NCI-H69 (cell line): ENCODE data around the gene ANP32B.
"Not testable (repeated sequence)": the region's sequence is repeated elsewhere in the genome, so short reads cannot be mapped to it uniquely, and the experiment has no call there.

Experiments
- DNase-seq: peaks from one replicate; lab custom pipeline; 2025; lab: John Stamatoyannopoulos, UW

The ANP32B gene

GRCh38 chr9:97982683-97983588 is at the start of gene ANP32B:
ANP32B (plus strand) TSS chr9:97983341; CDS start chr9:97983556, 215 bp downstream.
- peak; percentile 99 for DNase-seq

GRCh38 chr9:97934321-97935115 is 48.6 kb upstream of the ANP32B start:
- peak; percentile 99 for DNase-seq

- peak; percentile 81 for DNase-seq
These were observed 47.9 kb upstream of the ANP32B start for GRCh38 chr9:97935276-97935675.

GRCh38 chr9:97936998-97937397 is 46.1 kb upstream of the ANP32B start:
- no peak for DNase-seq

GRCh38 chr9:97938081-97938644 is 45.0 kb upstream of the ANP32B start, which contains the start of gene HEMGN:
HEMGN (minus strand) TSS chr9:97938172; CDS start chr9:97938136, 36 bp downstream.
- DNase-seq: no peak

- DNase-seq: no peak
These were observed 42.9 kb upstream of the ANP32B start for GRCh38 chr9:97940233-97940632.

GRCh38 chr9:97940741-97941140 is 42.4 kb upstream of the ANP32B start:
- no peak for DNase-seq

- no peak for DNase-seq
These were observed 41.8 kb upstream of the ANP32B start for GRCh38 chr9:97941323-97941722.

- no peak for DNase-seq
These were observed 39.8 kb upstream of the ANP32B start for GRCh38 chr9:97943308-97943855.

- no peak for DNase-seq
These were observed 38.5 kb upstream of the ANP32B start for GRCh38 chr9:97944612-97945011.

- not testable (repeated sequence) for DNase-seq
These were observed 37.7 kb upstream of the ANP32B start for GRCh38 chr9:97945470-97945869.

GRCh38 chr9:97947094-97947493 is 36.0 kb upstream of the ANP32B start:
- not testable (repeated sequence) for DNase-seq

- DNase-seq: peak; percentile 86
These were observed 32.3 kb upstream of the ANP32B start for GRCh38 chr9:97950873-97951272.

GRCh38 chr9:97954550-97954989 is 28.6 kb upstream of the ANP32B start:
- DNase-seq: peak; percentile 88

GRCh38 chr9:97956331-97956730 is 26.8 kb upstream of the ANP32B start:
- DNase-seq: no peak

GRCh38 chr9:97958812-97959511 is 24.2 kb upstream of the ANP32B start:
- no peak for DNase-seq

- DNase-seq: no peak
These were observed 23.6 kb upstream of the ANP32B start for GRCh38 chr9:97959585-97959984.

GRCh38 chr9:97960678-97961328 is 22.3 kb upstream of the ANP32B start:
- not testable (repeated sequence) for DNase-seq

GRCh38 chr9:97961361-97961760 is 21.8 kb upstream of the ANP32B start:
- no peak for DNase-seq

GRCh38 chr9:97962136-97962535 is 21.0 kb upstream of the ANP32B start:
- DNase-seq: no peak

GRCh38 chr9:97962575-97962974 is 20.6 kb upstream of the ANP32B start:
- no peak for DNase-seq
